ENCODE measurements around the gene SDCCAG8.
"Not testable (repeated sequence)": the region's sequence is repeated elsewhere in the genome, so short reads cannot be mapped to it uniquely, and the experiment has no call there.

DNA sequence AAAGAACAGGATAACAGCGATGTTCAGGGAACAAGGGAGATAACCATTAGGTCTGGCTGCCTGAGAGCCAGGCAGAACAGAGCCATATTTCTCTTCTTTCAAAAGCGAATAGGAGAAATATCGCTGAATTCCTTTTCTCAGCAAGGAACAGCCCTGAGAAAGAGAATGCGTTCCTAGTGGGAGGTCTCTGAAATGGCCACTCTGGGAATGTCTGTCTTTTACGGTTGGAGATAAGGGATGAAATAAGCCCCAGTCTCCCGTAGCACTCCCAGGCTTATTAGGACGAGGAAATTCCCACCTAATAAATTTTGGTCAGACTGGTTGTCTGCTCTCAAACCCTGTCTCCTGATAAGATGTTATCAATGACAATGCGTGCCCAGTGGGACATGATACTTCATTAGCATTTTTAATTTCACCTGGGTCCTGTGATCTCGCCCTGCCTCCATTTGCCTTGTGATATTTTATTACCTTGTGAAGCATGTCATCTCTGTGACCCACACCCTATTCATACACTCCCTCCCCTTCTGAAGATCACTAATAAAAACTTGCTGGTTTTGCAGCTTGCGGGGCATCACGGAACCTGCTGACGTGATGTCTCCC lies 40.5 kb upstream of the SDCCAG8 start:
- not testable (repeated sequence) for TF ChIP-seq ZNF112, ZNF2, ZNF133, YY1, ZSCAN30, BCL6B (tag by site-specific recombination; IDR thresholded peaks at IDR 0.05)
- TF ChIP-seq, protein P1, sequence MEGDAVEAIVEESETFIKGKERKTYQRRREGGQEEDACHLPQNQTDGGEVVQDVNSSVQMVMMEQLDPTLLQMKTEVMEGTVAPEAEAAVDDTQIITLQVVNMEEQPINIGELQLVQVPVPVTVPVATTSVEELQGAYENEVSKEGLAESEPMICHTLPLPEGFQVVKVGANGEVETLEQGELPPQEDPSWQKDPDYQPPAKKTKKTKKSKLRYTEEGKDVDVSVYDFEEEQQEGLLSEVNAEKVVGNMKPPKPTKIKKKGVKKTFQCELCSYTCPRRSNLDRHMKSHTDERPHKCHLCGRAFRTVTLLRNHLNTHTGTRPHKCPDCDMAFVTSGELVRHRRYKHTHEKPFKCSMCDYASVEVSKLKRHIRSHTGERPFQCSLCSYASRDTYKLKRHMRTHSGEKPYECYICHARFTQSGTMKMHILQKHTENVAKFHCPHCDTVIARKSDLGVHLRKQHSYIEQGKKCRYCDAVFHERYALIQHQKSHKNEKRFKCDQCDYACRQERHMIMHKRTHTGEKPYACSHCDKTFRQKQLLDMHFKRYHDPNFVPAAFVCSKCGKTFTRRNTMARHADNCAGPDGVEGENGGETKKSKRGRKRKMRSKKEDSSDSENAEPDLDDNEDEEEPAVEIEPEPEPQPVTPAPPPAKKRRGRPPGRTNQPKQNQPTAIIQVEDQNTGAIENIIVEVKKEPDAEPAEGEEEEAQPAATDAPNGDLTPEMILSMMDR (tag by site-specific recombination; IDR thresholded peaks at IDR 0.05): not testable (repeated sequence)

All from HEK293 (cell line).